A549 (cell line): ENCODE measurements around the gene RAB30. TPM values are rescaled to one million over a fixed set of nuclear protein-coding genes. Genes with fewer than 3 reads are reported as not detected.
A peak's percentile ranks its signal among the peaks of the same experiment; 100 is the strongest.

Source experiments
- ATAC-seq, 2 experiments: fragments of 200-7000 bp in 1 of 2; fragments of >200 bp in 1 of 2; cut with Nextera tagmentation in 1 of 2; cut with Tn5 transposase in 1 of 2; 3 replicates each; pipeline versions ENCODE4 v1.8.0 to v1.9.1; 2018 to 2020; ENCODE audit warnings: mild to moderate bottlenecking in 1 of 2, moderate library complexity in 1 of 2
- CTCF ChIA-PET: fragments of 300-600 bp; sonication (Branson Sonifier 250); formaldehyde crosslinking; extraction: SDS; loops from one replicate; lab custom pipeline; 2021; ENCODE audit warnings: antibody characterized with exemption, inconsistent platforms; lab: Yijun Ruan, JAX
- POLR2A ChIA-PET: fragments of 350-600 bp; formaldehyde crosslinking; extraction: SDS; loops from one replicate; lab custom pipeline; 2021; ENCODE audit warnings: antibody characterized with exemption, inconsistent platforms; lab: Yijun Ruan, JAX
- DNase-seq, 2 experiments: peaks; one replicate each; pipeline versions ENCODE4 v3.0.0 to v3.0.0-alpha.2; 2011 to 2016; ENCODE audit warnings: low read depth in 1 of 2, low spot score in 1 of 2
- FAIRE-seq: peaks from 2 replicates; lab custom pipeline; 2011; peaks lifted over from hg19 to GRCh38; lab: Jason Lieb, UNC
- H3K27ac ChIP-seq, 2 experiments: fragments of >200 bp; sonication (Bioruptor Twin); formaldehyde crosslinking; 3 replicates each; pipeline ENCODE4 v1.5.1; 2016 to 2017
- H3K4me1 ChIP-seq: fragments of >200 bp; sonication (Bioruptor Twin); formaldehyde crosslinking; 3 replicates; pipeline ENCODE4 v1.6.1; 2016
- H3K4me2 ChIP-seq: fragments of >200 bp; sonication (Bioruptor Twin); formaldehyde crosslinking; 3 replicates; pipeline ENCODE4 v1.6.1; 2016
- H3K4me3 ChIP-seq: fragments of >200 bp; sonication (Bioruptor Twin); formaldehyde crosslinking; 3 replicates; pipeline ENCODE4 v1.5.1; 2016
- H3K9me3 ChIP-seq: fragments of >200 bp; sonication (Bioruptor Twin); formaldehyde crosslinking; 3 replicates; pipeline ENCODE4 v1.6.1; 2016
- CHD2 ChIP-seq: fragments of 150-350 bp; IDR thresholded peaks from 2 replicates; pipeline ENCODE4 v1.6.1; 2014; ENCODE audit warnings: low read length; ENCODE audit not compliant: partially characterized antibody
- CHD4 ChIP-seq: fragments of 200-600 bp; sonication (generic); IDR thresholded peaks from 2 replicates; pipeline ENCODE4 v1.6.1; 2016; ENCODE audit warnings: antibody characterized with exemption, mild to moderate bottlenecking, borderline replicate concordance
- EHF ChIP-seq: fragments of 250-450 bp; sonication (Bioruptor Pico); IDR thresholded peaks from 2 replicates; pipeline ENCODE4 v1.5.0; 2020; ENCODE audit warnings: mild to moderate bottlenecking
- EP300 ChIP-seq, 2 experiments: fragments of >200 bp; sonication (Bioruptor Twin); formaldehyde crosslinking; IDR thresholded peaks; 2 replicates in 1 of 2; 3 replicates in 1 of 2; pipeline ENCODE4 v1.6.1; 2016 to 2017
- ESRRA ChIP-seq: fragments of 150-350 bp; IDR thresholded peaks from 2 replicates; pipeline ENCODE4 v1.6.1; 2014; ENCODE audit warnings: mild to moderate bottlenecking, low read length, borderline replicate concordance
- FOSB ChIP-seq: fragments of 250-450 bp; sonication (Bioruptor Pico); IDR thresholded peaks from 2 replicates; pipeline ENCODE4 v1.5.0; 2020; ENCODE audit warnings: mild to moderate bottlenecking, moderate library complexity
- HEYL ChIP-seq: fragments of 250-450 bp; sonication (Bioruptor Pico); IDR thresholded peaks from 2 replicates; pipeline ENCODE4 v1.8.0; 2021; ENCODE audit warnings: mild to moderate bottlenecking, moderate library complexity
- JUN ChIP-seq, 2 experiments: fragments of >200 bp; sonication (Bioruptor Twin); formaldehyde crosslinking; IDR thresholded peaks; 2 replicates in 1 of 2; 3 replicates in 1 of 2; pipeline ENCODE4 v1.6.1; 2016 to 2017
- KDM5A ChIP-seq: fragments of 200-600 bp; sonication (generic); IDR thresholded peaks from 2 replicates; pipeline ENCODE4 v1.6.1; 2016; ENCODE audit warnings: antibody characterized with exemption, mild to moderate bottlenecking
- MAFK ChIP-seq: fragments of 450-650 bp; IDR thresholded peaks from 2 replicates; pipeline ENCODE4 v1.6.1; 2014; ENCODE audit not compliant: partially characterized antibody
- MYC ChIP-seq: IDR thresholded peaks from 2 replicates; pipeline ENCODE4 v1.6.1; 2012; ENCODE audit warnings: mild to moderate bottlenecking, inconsistent platforms, low read length, improper control_type of control experiment, borderline replicate concordance
- NPAS2 ChIP-seq: fragments of 250-450 bp; sonication (Bioruptor Pico); IDR thresholded peaks from 2 replicates; pipeline ENCODE4 v1.8.0; 2022; ENCODE audit warnings: mild to moderate bottlenecking, moderate library complexity, borderline replicate concordance
- RAD21 ChIP-seq, 2 experiments: fragments of >200 bp in 1 of 2; sonication (Bioruptor Twin) in 1 of 2; formaldehyde crosslinking in 1 of 2; IDR thresholded peaks in 1 of 2; conservative IDR thresholded peaks in 1 of 2; 2 replicates in 1 of 2; 3 replicates in 1 of 2; pipeline ENCODE4 v1.6.1; 2012 to 2018; ENCODE audit warnings: inconsistent platforms in 1 of 2
- RCOR1 ChIP-seq: fragments of 150-350 bp; IDR thresholded peaks from 2 replicates; pipeline ENCODE4 v1.6.1; 2014; ENCODE audit warnings: antibody characterized with exemption, low read length, low read depth
- TFCP2L1 ChIP-seq: fragments of 250-450 bp; sonication (Bioruptor Pico); IDR thresholded peaks from 2 replicates; pipeline ENCODE4 v1.5.0; 2021; ENCODE audit warnings: mild to moderate bottlenecking
- USF2 ChIP-seq: fragments of 450-650 bp; IDR thresholded peaks from 2 replicates; pipeline ENCODE4 v1.6.1; 2014; ENCODE audit warnings: antibody characterized with exemption
- ZSCAN20 ChIP-seq: fragments of 250-450 bp; sonication (Bioruptor Pico); IDR thresholded peaks from 2 replicates; pipeline ENCODE4 v1.8.0; 2022; ENCODE audit warnings: mild to moderate bottlenecking, moderate library complexity
- WGBS: methylation state at CpG from one replicate; pipeline ENCODE4 v1.1.6; 2017; ENCODE audit errors: missing lambda C conversion rate; 5-methylcytosine and 5-hydroxymethylcytosine counted together
- polyA plus RNA-seq, 4 experiments: library from polyadenylated mRNA; depleted of rRNA in 3 of 4; stranded (reverse); fragments of >200 nt; fragmentation: RNase III in 1 of 4; extraction: RNeasy Plus Mini Kit Qiagen cat#74134 plus additional on column Dnase treatment in 1 of 4; gene quantifications; 2 replicates in 3 of 4; 3 replicates in 1 of 4; pipeline ENCODE4 v1.2.3, GENCODE V29; 2011 to 2017
- TF ChIP-seq, protein P1 (sequence below): fragments of 150-350 bp; IDR thresholded peaks from 2 replicates; pipeline ENCODE4 v1.6.1; 2014; ENCODE audit warnings: low read depth, mild to moderate bottlenecking, low read length
- TF ChIP-seq, protein P2 (sequence below): fragments of 250-450 bp; sonication (Bioruptor Pico); IDR thresholded peaks from 2 replicates; pipeline ENCODE4 v1.5.0; 2020; ENCODE audit warnings: low read depth, mild to moderate bottlenecking, moderate library complexity
- TF ChIP-seq, protein P3 (sequence below): fragments of 200-600 bp; sonication (generic); IDR thresholded peaks from 2 replicates; pipeline ENCODE4 v1.6.1; 2016; ENCODE audit warnings: antibody characterized with exemption, mild to moderate bottlenecking, moderate library complexity

Gene RAB30
- polyA plus RNA-seq, 2 of the 4 experiments (the other 2 are of a cell fraction): 4.2 to 6.2 TPM

GRCh38 chr11:83007477-83007876 lies 64.2 kb downstream of the RAB30 start:
- no peaks in the 10 kb centered on the region for H3K9me3 ChIP-seq
- no peak overlapping the region for H3K4me3 ChIP-seq
- CTCF ChIA-PET: no interaction called here
- POLR2A ChIA-PET: no interaction called here
- peaks cover 37% of the 10 kb centered on the region for H3K4me1 ChIP-seq
- TF ChIP-seq RCOR1 (no peak), MAFK (no peak), MYC (no peak), JUN (IDR thresholded peaks at IDR 0.05) (no peak), TFCP2L1 (CRISPR knock-in tag) (no peak), FOSB (CRISPR knock-in tag) (no peak), CHD4 (no peak), KDM5A (no peak), HEYL (no peak), ZSCAN20 (no peak)
- TF ChIP-seq, protein P1, sequence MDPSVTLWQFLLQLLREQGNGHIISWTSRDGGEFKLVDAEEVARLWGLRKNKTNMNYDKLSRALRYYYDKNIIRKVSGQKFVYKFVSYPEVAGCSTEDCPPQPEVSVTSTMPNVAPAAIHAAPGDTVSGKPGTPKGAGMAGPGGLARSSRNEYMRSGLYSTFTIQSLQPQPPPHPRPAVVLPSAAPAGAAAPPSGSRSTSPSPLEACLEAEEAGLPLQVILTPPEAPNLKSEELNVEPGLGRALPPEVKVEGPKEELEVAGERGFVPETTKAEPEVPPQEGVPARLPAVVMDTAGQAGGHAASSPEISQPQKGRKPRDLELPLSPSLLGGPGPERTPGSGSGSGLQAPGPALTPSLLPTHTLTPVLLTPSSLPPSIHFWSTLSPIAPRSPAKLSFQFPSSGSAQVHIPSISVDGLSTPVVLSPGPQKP: no peak
- 72% methylated on average over 5 of the region's 5 CpGs for WGBS
- FAIRE-seq (no peak), ATAC-seq (0 out of 6 replicates have a peak, but pooled peaks of 1 of the 2 experiments have one; percentile 28), DNase-seq (no peak)
- peak overlapping the region; percentile 23; the same call in 1 of the 3 replicates for H3K4me2 ChIP-seq
- H3K27ac ChIP-seq: no peak overlapping the region

DNA sequence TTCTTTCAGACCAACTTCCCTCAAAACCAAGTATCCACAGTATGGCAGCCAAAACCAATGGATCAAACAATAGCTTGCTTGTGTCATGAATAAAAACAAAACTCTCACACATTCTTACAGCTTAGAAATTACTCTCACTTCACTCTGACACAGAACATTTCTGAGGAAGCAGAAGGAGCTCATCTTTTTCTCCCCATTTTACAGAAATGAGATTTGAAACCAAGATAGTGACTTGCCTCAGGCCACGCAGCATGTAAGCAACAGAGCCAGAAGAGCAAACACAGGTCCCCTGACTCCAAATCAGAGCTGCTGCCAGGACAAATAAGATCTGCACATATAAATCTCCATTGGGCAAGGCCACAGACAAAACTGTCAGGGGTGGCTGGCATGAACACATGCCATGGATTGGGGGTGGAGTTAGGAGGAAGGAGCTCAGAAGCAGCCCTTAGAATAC lies 64.8 kb downstream of the RAB30 start:
- no peak overlapping the region for H3K4me2 ChIP-seq
- ATAC-seq: no peak; a peak in 1 of 6 replicates
- H3K27ac ChIP-seq: no peak overlapping the region
- no peak for DNase-seq
- no peak for FAIRE-seq
- H3K9me3 ChIP-seq: no peaks in the 10 kb centered on the region
- CTCF ChIA-PET: no interaction called here
- POLR2A ChIA-PET: no interaction called here
- peaks cover 33% of the 10 kb centered on the region for H3K4me1 ChIP-seq
- no peak overlapping the region for H3K4me3 ChIP-seq
- no peak for TF ChIP-seq USF2
- TF ChIP-seq, protein P1: no peak
- no peak for TF ChIP-seq CHD2
- TF ChIP-seq EP300 (IDR thresholded peaks at IDR 0.05): no peak
- no peak for TF ChIP-seq EHF (CRISPR knock-in tag)
- TF ChIP-seq, protein P2, sequence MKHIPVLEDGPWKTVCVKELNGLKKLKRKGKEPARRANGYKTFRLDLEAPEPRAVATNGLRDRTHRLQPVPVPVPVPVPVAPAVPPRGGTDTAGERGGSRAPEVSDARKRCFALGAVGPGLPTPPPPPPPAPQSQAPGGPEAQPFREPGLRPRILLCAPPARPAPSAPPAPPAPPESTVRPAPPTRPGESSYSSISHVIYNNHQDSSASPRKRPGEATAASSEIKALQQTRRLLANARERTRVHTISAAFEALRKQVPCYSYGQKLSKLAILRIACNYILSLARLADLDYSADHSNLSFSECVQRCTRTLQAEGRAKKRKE (CRISPR knock-in tag): no peak
- no peak for TF ChIP-seq RAD21 (conservative IDR thresholded peaks at IDR 0.05 in 1 of 2, IDR thresholded peaks at IDR 0.05 in 1 of 2)
- TF ChIP-seq JUN (IDR thresholded peaks at IDR 0.05): no peak
- TF ChIP-seq NPAS2 (CRISPR knock-in tag): no peak
- 50% methylated on average over 1 of the region's 1 CpG for WGBS

- Histone ChIP-seq H3K9me3 (no peaks in the 10 kb centered on the region), H3K4me3 (no peak overlapping the region), H3K27ac (no peak overlapping the region), H3K4me1 (peaks cover 20% of the 10 kb centered on the region), H3K4me2 (no peak overlapping the region)
- no peak for DNase-seq
- TF ChIP-seq, protein P3, sequence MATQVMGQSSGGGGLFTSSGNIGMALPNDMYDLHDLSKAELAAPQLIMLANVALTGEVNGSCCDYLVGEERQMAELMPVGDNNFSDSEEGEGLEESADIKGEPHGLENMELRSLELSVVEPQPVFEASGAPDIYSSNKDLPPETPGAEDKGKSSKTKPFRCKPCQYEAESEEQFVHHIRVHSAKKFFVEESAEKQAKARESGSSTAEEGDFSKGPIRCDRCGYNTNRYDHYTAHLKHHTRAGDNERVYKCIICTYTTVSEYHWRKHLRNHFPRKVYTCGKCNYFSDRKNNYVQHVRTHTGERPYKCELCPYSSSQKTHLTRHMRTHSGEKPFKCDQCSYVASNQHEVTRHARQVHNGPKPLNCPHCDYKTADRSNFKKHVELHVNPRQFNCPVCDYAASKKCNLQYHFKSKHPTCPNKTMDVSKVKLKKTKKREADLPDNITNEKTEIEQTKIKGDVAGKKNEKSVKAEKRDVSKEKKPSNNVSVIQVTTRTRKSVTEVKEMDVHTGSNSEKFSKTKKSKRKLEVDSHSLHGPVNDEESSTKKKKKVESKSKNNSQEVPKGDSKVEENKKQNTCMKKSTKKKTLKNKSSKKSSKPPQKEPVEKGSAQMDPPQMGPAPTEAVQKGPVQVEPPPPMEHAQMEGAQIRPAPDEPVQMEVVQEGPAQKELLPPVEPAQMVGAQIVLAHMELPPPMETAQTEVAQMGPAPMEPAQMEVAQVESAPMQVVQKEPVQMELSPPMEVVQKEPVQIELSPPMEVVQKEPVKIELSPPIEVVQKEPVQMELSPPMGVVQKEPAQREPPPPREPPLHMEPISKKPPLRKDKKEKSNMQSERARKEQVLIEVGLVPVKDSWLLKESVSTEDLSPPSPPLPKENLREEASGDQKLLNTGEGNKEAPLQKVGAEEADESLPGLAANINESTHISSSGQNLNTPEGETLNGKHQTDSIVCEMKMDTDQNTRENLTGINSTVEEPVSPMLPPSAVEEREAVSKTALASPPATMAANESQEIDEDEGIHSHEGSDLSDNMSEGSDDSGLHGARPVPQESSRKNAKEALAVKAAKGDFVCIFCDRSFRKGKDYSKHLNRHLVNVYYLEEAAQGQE: no peak
- TF ChIP-seq CHD2: no peak
- TF ChIP-seq ESRRA: no peak
- TF ChIP-seq TFCP2L1 (CRISPR knock-in tag): no peak
- ChIA-PET POLR2A (no interaction called here), CTCF (no interaction called here)
- 90% methylated on average over 2 of the region's 2 CpGs for WGBS
- FAIRE-seq: no peak
- no peak for ATAC-seq
These were observed 66.7 kb downstream of the RAB30 start for GRCh38 chr11:83004746-83005556.
